ENCODE results near the gene CFAP46. TPM values are rescaled to one million over a fixed set of nuclear protein-coding genes. Genes with fewer than 3 reads are reported as not detected.

Gene CFAP46
- total RNA-seq, 1 donor from 2014 or later: 3.7 TPM

DNA sequence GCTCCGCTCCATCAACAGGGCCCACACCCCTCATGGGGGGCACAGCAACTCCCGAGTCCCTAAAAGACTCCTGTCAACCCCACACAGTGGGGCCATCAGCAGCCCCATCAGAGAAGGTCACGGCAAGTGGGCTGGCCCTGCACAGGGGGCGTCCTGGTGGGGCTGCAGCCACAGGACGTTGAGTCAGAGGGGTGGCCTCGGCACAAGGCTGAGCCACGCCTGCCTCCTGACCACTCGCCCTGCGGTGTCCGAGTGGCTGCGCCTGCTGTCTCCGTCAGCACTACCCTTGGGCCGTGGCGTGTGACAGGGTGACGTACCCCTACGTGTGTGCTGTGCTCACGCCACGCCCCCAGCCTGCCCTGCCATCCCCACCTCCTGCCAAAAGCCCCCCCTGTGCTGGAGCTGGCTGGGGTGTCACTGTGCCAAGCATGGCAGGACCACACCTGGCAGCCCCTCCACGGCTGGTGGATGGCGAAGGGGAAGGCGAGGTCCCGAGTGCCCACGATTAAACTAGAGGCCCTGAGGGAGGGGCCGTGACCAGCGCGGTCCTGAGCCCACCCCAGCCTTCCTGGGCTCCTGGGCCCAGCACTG, 130.4 kb downstream of the CFAP46 start:
- POLR2A ChIA-PET: no interaction called here
- no peak for TF ChIP-seq CTCF (IDR thresholded peaks at IDR 0.05)
- H3K36me3 Mint-ChIP-seq (ENCODE audit: low read depth): no peaks in the 10 kb centered on the region
- no peak overlapping the region for H3K27ac Mint-ChIP-seq
- no peaks in the 10 kb centered on the region for H3K4me1 Mint-ChIP-seq
- H3K9me3 Mint-ChIP-seq: no peaks in the 10 kb centered on the region
- H3K4me3 Mint-ChIP-seq: no peak overlapping the region
- CTCF ChIA-PET: no interaction called here
- intact Hi-C loops (cut with micrococcal nuclease): no loop called here
- no peak for ATAC-seq (ENCODE audit: low read depth)
- DNase-seq: no peak
- H3K27me3 Mint-ChIP-seq: peaks cover 5% of the 10 kb centered on the region

DNA sequence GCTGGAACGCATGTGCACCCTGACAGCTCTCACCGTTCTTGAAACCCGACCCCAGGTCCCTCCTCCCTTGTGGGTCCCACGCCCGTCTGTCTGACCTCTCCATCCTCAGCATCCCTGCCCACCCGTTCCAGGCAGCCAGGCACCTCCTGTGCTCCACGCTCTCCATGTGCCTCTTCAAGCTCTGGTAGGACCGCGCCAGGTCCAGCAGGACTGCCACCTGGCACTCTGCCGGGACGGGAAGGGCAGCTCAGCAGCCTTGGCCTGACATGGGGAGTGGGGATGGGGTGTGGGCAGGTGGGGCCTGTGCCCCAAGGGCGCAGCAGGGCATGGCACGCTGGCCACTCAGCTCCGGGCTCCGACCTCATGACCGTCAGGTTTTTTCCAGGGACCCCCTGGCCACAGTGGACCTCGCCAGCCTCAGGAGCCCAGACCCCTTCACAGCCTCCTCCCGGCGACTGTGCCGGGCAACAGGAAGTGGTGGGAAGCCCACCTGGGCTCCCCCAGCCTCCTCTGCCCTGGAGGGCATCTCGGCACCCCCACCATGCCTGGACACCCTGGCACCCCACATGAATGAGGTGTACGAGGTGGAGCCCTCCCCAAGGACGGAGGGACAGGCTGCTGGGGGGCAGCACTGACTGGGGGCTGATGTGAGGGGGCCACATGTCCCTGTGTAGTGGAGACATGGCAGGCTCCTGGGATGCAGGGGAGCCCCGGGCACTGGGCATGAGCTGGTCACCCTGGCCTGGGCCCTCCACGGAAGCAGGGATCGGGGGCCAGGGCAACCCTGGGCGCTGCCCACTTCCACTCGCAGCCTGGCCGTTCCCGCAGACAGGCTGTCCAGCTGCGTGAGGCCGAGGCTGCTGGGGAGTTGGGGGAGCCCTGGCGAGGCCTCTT, 131.3 kb downstream of the CFAP46 start:
- H3K4me3 Mint-ChIP-seq: no peak overlapping the region
- intact Hi-C loops (cut with micrococcal nuclease): no loop called here
- CTCF ChIA-PET: no interaction called here
- H3K9me3 Mint-ChIP-seq: no peaks in the 10 kb centered on the region
- POLR2A ChIA-PET: no interaction called here
- DNase-seq (no peak), ATAC-seq (ENCODE audit: low read depth) (no peak)
- H3K27me3 Mint-ChIP-seq: peaks cover 5% of the 10 kb centered on the region
- H3K27ac Mint-ChIP-seq: no peak overlapping the region
- no peak for TF ChIP-seq CTCF (IDR thresholded peaks at IDR 0.05)
- H3K36me3 Mint-ChIP-seq (ENCODE audit: low read depth): no peaks in the 10 kb centered on the region
- H3K4me1 Mint-ChIP-seq: no peaks in the 10 kb centered on the region

DNA sequence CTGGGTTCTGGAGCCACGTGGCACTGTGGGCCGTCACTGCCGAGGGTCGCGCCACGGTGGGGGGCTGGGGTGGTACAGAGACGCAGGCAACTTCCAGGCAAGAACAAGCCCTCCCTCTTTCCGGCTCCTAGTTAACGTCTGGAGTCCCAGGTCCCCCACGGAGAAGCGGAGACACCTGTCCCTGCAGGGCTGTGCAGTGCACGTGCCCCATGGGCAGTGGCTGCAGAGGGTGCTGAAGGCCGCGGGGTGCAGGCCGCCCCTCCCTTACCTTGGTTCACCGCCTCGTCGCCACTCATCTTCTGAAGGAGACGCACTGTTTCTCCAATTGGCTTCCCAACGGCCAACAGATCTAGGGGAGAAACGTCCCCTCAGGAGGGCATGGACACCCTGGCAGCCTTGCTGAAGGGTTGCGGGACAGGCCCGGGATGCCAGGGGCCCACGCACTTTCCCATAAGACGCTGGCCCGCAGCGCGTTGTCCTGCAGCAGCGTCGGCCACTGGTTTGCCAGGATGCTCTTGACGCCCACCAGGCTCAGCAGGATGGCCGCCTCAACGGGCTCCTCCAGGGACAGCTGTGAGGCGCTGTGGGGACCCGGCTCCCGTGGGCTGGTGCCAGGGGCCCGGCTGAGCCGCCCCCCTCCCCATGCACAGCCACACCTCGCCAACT, 132.1 kb downstream of the CFAP46 start:
- ATAC-seq (ENCODE audit: low read depth) (no peak), DNase-seq (no peak)
- Mint-ChIP-seq H3K9me3 (no peaks in the 10 kb centered on the region), H3K36me3 (ENCODE audit: low read depth) (no peaks in the 10 kb centered on the region), H3K4me1 (no peaks in the 10 kb centered on the region), H3K4me3 (no peak overlapping the region), H3K27me3 (no peaks in the 10 kb centered on the region), H3K27ac (no peak overlapping the region)
- TF ChIP-seq CTCF (IDR thresholded peaks at IDR 0.05): no peak
- intact Hi-C loops (cut with micrococcal nuclease): no loop called here
- CTCF ChIA-PET: no interaction called here
- POLR2A ChIA-PET: no interaction called here

DNA sequence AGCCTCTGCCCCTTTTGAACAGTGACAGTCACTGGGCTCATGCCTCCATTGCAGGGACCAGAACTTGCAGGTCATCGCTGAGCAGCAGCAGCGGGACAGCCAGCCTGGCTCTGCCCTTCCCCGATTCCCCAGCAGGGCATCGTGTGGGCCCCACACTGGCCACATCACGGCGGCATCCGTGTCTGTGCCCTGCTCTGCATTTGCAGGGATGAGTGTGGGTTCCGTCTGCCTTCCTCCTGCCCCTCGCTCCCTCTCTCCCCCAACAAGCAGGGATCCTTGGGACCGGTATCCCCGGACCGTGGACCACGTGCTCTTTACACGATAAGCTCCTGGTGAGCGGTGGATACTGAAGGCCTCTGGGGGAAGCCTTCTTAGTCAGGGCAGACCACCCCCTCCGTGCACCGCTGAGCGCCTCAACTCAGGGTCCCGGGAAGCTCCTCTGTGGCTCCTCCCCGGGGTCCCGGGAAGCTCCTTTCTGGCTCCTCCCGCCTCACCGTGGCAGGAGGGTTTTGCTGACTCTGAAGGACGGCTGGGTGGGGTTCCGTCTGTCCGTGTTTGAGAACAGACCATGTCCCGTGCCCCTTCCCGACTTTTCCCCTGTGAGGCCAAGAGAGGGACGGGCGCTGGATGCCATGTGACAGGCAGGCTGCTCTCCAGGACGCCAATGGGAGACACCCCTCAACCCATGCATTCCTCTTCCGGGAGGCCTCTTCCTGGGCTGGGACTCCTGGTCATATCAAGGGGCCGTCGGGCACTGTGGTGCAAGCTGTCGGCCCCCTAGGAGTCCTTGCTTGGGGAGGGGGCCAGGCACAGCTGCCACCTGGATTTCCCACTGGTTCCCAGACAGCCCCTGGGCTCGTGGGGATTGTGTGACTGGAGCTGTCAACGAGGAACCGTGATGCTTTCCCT, 132.9 kb downstream of the CFAP46 start:
- H3K4me1 Mint-ChIP-seq: no peaks in the 10 kb centered on the region
- CTCF ChIA-PET: no interaction called here
- POLR2A ChIA-PET: no interaction called here
- no peak for DNase-seq
- no peak overlapping the region for H3K27ac Mint-ChIP-seq
- TF ChIP-seq CTCF (IDR thresholded peaks at IDR 0.05): no peak
- H3K27me3 Mint-ChIP-seq: no peaks in the 10 kb centered on the region
- H3K36me3 Mint-ChIP-seq (ENCODE audit: low read depth): no peaks in the 10 kb centered on the region
- no peak for ATAC-seq (ENCODE audit: low read depth)
- H3K9me3 Mint-ChIP-seq: no peaks in the 10 kb centered on the region
- intact Hi-C loops (cut with micrococcal nuclease): no loop called here
- no peak overlapping the region for H3K4me3 Mint-ChIP-seq
